Testis (tissue), 2 donors: ENCODE measurements around the gene MEGF10.

ENCODE experiments used
- POLR2A ChIP-seq: fragments of 450-650 bp; IDR thresholded peaks from one replicate; pipeline ENCODE4 v1.6.1; 2017; ENCODE audit warnings: antibody characterized with exemption, mild to moderate bottlenecking, moderate library complexity
- TF ChIP-seq, protein P1 (sequence below), 3 experiments: fragments of 450-650 bp in 2 of 3; fragments of 200-600 bp in 1 of 3; sonication (generic) in 1 of 3; IDR thresholded peaks; one replicate each; pipeline ENCODE4 v1.5.1; 2016 to 2019; ENCODE audit warnings: antibody characterized with exemption in 3 of 3, mild to moderate bottlenecking in 2 of 3, moderate library complexity in 1 of 3

DNA sequence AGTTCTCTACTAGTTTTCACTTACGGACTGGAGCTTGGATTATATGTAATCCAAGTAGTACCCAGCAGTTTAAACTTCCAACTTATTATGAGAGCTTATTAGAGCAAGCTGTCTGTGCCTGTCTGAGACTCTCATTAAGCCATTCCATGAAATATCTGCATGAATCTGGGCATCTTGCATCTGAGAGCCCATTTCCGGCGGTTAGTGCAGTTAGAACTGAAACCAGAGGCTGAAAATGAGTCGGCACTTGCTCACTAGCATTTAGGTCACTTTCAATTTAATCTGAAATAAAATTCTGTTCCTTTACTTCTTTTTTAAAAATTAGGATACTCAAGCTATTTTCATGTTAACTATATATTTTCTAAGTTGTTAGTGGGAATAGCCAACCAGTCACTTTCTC lies 102.2 kb downstream of the MEGF10 start:
- TF ChIP-seq, protein P1, sequence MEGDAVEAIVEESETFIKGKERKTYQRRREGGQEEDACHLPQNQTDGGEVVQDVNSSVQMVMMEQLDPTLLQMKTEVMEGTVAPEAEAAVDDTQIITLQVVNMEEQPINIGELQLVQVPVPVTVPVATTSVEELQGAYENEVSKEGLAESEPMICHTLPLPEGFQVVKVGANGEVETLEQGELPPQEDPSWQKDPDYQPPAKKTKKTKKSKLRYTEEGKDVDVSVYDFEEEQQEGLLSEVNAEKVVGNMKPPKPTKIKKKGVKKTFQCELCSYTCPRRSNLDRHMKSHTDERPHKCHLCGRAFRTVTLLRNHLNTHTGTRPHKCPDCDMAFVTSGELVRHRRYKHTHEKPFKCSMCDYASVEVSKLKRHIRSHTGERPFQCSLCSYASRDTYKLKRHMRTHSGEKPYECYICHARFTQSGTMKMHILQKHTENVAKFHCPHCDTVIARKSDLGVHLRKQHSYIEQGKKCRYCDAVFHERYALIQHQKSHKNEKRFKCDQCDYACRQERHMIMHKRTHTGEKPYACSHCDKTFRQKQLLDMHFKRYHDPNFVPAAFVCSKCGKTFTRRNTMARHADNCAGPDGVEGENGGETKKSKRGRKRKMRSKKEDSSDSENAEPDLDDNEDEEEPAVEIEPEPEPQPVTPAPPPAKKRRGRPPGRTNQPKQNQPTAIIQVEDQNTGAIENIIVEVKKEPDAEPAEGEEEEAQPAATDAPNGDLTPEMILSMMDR (IDR thresholded peaks at IDR 0.05) = no peak
- no peak for TF ChIP-seq POLR2A
